Heart left ventricle (tissue), 13 donors: ENCODE results near the gene ROR1.
"Not testable (repeated sequence)": the region's sequence is repeated elsewhere in the genome, so short reads cannot be mapped to it uniquely, and the experiment has no call there.

Source experiments
- CTCF ChIP-seq, 12 donors: fragments of 200-600 bp; sonication (generic) in 4 of 12; IDR thresholded peaks; one replicate each; pipeline versions ENCODE4 v1.5.0 to v1.8.0; 2018 to 2022; ENCODE audit warnings: antibody characterized with exemption in 12 of 12, mild to moderate bottlenecking in 5 of 12
- POLR2A ChIP-seq, 2 donors: fragments of 450-650 bp; IDR thresholded peaks; one replicate each; pipeline ENCODE4 v1.6.1; 2017; ENCODE audit warnings: antibody characterized with exemption in 2 of 2, mild to moderate bottlenecking in 2 of 2, moderate library complexity in 2 of 2
- donor health status: ischemic (EF 13 %, LVEDD 7.1; RV severe dilation, severe dysfunction).
- donor health status: DM: no; HTN: yes; CAD: no.
- donor health status: DM: no; HTN: no; CAD: no.
- donor health status: ischemic (EF 25% LVEDD 6.9; RV normal size, moderate dysfunction).
- donor health status: ischemic (EF 25% LVEDD 5.7; RV mildly dilated, moderate dysfunction).
- donor health status: ischemic (EF 35%, LVEDD 5.7; RV mildly dilated, moderate dysfunction).
- donor health status: nonischemic (EF 11% LVEDD 7.7; RV severe dilation, severe dysfunction).
- donor health status: DM: yes; HTN: yes; CAD: no.
- donor health status: PGD.
- donor health status: ischemic (EF 29% LVEDD 5.4; RV normal size, mild dysfunction).
- donor health status: nonischemic (EF 23%, LVEDD 6.1; RV moderate dilation, normal function).

GRCh38 chr1:63826246-63826861, 52.5 kb downstream of the ROR1 start:
- TF ChIP-seq CTCF, POLR2A (IDR thresholded peaks at IDR 0.05): not testable (repeated sequence)
